OCI-LY3 (cell line): Measurements from ENCODE around the gene UBAC1.
A peak's percentile ranks its signal among the peaks of the same experiment; 100 is the strongest.

ENCODE experiments used
- H2AFZ ChIP-seq: fragments of 200-600, 300-600 bp; shearing (Covaris generic); 2 replicates; pipeline ENCODE4 v1.6.0; 2014; ENCODE audit warnings: antibody characterized with exemption, low read depth, low read length
- H3K27ac ChIP-seq: fragments of 200-600, 300-600 bp; sonication (generic); 2 replicates; pipeline ENCODE4 v1.5.1; 2014; ENCODE audit warnings: mild to moderate bottlenecking, low read length, moderate library complexity, mixed read lengths
- H3K27me3 ChIP-seq: fragments of 200-600, 300-600 bp; sonication (generic); 2 replicates; pipeline ENCODE4 v1.6.1; 2014; ENCODE audit warnings: low read depth, low read length, mixed read lengths
- H3K36me3 ChIP-seq: fragments of 200-600, 300-600 bp; sonication (generic); replicated peaks from 2 replicates; pipeline ENCODE3; 2014; ENCODE audit warnings: low read depth, low read length, mixed read lengths
- H3K4me1 ChIP-seq: fragments of 300-600, 200-600 bp; sonication (generic); 2 replicates; pipeline ENCODE4 v1.6.1; 2014; ENCODE audit warnings: low read length, mixed read lengths
- H3K4me2 ChIP-seq: fragments of 200-600, 300-600 bp; sonication (generic); 2 replicates; pipeline ENCODE4 v1.6.1; 2014; ENCODE audit warnings: low read length, mixed read lengths
- H3K4me3 ChIP-seq: fragments of 300-600, 200-600 bp; sonication (generic); 2 replicates; pipeline ENCODE4 v1.5.1; 2014; ENCODE audit warnings: antibody characterized with exemption, mild to moderate bottlenecking, low read length, moderate library complexity
- H3K79me2 ChIP-seq: fragments of 300-600, 200-600 bp; shearing (Covaris generic); 2 replicates; pipeline ENCODE4 v1.6.1; 2014; ENCODE audit warnings: mild to moderate bottlenecking, low read length, mixed read lengths
- H3K9ac ChIP-seq: fragments of 300-600, 200-600 bp; shearing (Covaris generic); 2 replicates; pipeline ENCODE4 v1.6.0; 2014; ENCODE audit warnings: mild to moderate bottlenecking, low read length, moderate library complexity
- H3K9me3 ChIP-seq: fragments of 200-600, 300-600 bp; shearing (Covaris generic); 2 replicates; pipeline ENCODE4 v1.6.1; 2014; ENCODE audit warnings: low read length, mixed read lengths; ENCODE audit not compliant: insufficient read depth
- H4K20me1 ChIP-seq: fragments of 200-600, 300-600 bp; sonication (generic); 2 replicates; pipeline ENCODE4 v1.6.1; 2016; ENCODE audit warnings: low read length, mixed read lengths; ENCODE audit not compliant: insufficient read depth
- CTCF ChIP-seq: fragments of 200-600, 300-600 bp; sonication (generic); IDR thresholded peaks from 2 replicates; pipeline ENCODE4 v1.5.1; 2014; ENCODE audit warnings: antibody characterized with exemption, low read length, low read depth
- EZH2phosphoT487 ChIP-seq: fragments of 200-600 bp; shearing (Covaris generic); IDR thresholded peaks from 2 replicates; pipeline ENCODE4 v1.6.1; 2018; ENCODE audit warnings: antibody characterized with exemption, mixed run types, low read depth

UBAC1 gene

GRCh38 chr9:135960411-135961276 lies 529 bp downstream of the UBAC1 start:
- Histone ChIP-seq H4K20me1 (0 out of 2 replicates have a peak, but pooled peaks cover 4% of the 10 kb centered on the region), H3K9ac (peak overlapping the region; percentile 86), H3K27me3 (no peaks in the 10 kb centered on the region), H3K4me3 (peak overlapping the region; percentile 93), H3K4me2 (peak overlapping the region; percentile 79), H3K36me3 (no peaks in the 10 kb centered on the region), H3K27ac (peak overlapping the region; percentile 46), H3K79me2 (peaks cover 54% of the 10 kb centered on the region), H3K4me1 (peaks cover 18% of the 10 kb centered on the region), H2AFZ (peak overlapping the region; percentile 44; the same call in 1 of the 2 replicates), H3K9me3 (no peaks in the 10 kb centered on the region)
- TF ChIP-seq CTCF: no peak
- TF ChIP-seq EZH2phosphoT487: no peak

GRCh38 chr9:135959814-135960213 lies 1.4 kb downstream of the UBAC1 start:
- Histone ChIP-seq H2AFZ (no peak overlapping the region), H3K36me3 (no peaks in the 10 kb centered on the region), H3K9ac (peak overlapping the region; percentile 86), H3K4me2 (peak overlapping the region; percentile 79), H4K20me1 (peaks cover 7% of the 10 kb centered on the region; the same call in 1 of the 2 replicates), H3K27me3 (no peaks in the 10 kb centered on the region), H3K79me2 (peaks cover 56% of the 10 kb centered on the region), H3K4me3 (peak overlapping the region; percentile 93), H3K27ac (no peak overlapping the region), H3K9me3 (no peaks in the 10 kb centered on the region), H3K4me1 (peaks cover 18% of the 10 kb centered on the region)
- TF ChIP-seq CTCF (no peak), EZH2phosphoT487 (no peak)

- Histone ChIP-seq H3K4me1 (peaks cover 18% of the 10 kb centered on the region), H3K9ac (no peak overlapping the region), H3K79me2 (peaks cover 56% of the 10 kb centered on the region), H3K36me3 (peaks cover 4% of the 10 kb centered on the region), H3K4me2 (no peak overlapping the region), H2AFZ (no peak overlapping the region), H3K4me3 (no peak overlapping the region), H3K27me3 (no peaks in the 10 kb centered on the region), H3K9me3 (no peaks in the 10 kb centered on the region), H4K20me1 (peaks cover 7% of the 10 kb centered on the region; the same call in 1 of the 2 replicates), H3K27ac (no peak overlapping the region)
- no peak for TF ChIP-seq EZH2phosphoT487
- TF ChIP-seq CTCF: no peak
Observed at GRCh38 chr9:135958485-135958884, 2.7 kb downstream of the UBAC1 start.

DNA sequence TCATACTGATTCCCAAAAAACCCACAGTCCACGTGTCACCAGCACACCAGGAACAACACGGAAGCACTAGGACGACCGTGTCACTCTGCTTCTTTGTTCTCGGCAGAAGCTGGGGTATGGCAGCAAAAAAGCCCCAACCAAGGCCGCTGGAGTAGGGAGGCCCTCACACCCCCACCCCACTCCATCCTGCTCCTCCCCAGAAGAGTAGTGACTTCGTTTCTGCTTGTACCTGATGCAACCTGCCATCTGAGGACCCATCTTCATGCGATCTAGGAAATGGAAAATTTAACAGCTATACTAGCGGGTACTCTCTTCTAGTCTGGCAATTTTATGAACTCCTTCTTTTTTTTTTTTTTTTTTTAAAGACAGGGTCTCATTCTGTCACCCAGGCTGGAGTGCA lies 3.7 kb downstream of the UBAC1 start:
- Histone ChIP-seq H3K4me3 (no peak overlapping the region), H3K36me3 (peaks cover 10% of the 10 kb centered on the region), H3K9ac (no peak overlapping the region), H3K9me3 (no peaks in the 10 kb centered on the region), H4K20me1 (peaks cover 7% of the 10 kb centered on the region; the same call in 1 of the 2 replicates), H3K79me2 (peaks cover 56% of the 10 kb centered on the region), H3K27me3 (no peaks in the 10 kb centered on the region), H3K27ac (no peak overlapping the region), H3K4me1 (peaks cover 16% of the 10 kb centered on the region), H3K4me2 (no peak overlapping the region), H2AFZ (no peak overlapping the region)
- TF ChIP-seq CTCF (no peak), EZH2phosphoT487 (no peak)
